ENCODE data around the gene SATB1. TPM values are rescaled to one million over a fixed set of nuclear protein-coding genes. Genes with fewer than 3 reads are reported as not detected.
A peak's percentile ranks its signal among the peaks of the same experiment; 100 is the strongest.
"Not testable (repeated sequence)": the region's sequence is repeated elsewhere in the genome, so short reads cannot be mapped to it uniquely, and the experiment has no call there.

The SATB1 gene
- 67.7 TPM for total RNA-seq

DNA sequence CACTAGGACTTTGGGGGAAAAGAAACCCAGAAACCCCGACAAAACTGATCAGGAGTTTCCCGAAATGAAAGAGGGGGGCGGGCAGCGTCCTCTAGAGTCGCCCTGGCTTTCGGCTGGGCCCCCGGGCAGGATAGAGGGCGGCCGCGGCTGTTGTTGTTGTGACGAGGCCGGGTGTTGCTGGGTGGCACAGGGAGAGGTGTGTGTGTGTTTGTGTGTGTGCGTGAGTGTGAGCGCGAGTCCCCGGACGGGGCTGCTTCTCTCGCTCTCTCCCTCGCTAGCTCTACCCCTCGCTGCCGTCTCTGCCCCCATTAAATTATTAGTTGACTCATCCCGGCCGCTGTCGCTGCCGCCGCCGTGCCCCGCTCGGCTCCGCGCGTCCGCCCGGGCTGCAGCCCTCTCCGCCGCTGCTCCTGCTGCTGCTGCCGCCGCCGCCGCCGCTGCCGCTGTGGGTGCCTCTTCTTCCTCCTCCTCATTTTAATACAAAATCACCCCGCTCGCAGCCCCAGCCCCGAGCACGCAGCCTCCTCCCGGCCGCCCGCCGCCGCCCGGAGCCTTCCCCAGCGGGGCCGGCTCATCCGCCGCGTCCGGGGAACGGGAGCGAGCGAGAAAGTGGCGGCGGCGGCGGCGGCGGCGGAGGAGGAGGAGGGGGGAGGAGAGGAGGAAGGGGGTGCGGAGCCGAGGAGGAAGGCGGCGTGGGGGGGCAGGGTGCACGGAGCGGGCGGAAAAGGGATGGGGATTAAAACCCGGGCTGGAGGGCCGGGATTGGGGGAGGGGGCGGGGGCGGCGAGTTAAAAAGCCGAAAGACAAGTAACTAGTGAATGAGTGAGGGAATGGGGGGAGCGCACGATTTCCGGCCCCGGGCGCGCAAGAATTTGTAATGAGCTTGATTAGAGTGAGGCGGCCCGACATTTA is at the start of gene SATB1:
SATB1 (minus strand) TSS at position 611 of the 912 bp plus-strand sequence. CDS start 4,372 bp downstream, outside the sequence.
- DNase-seq (ENCODE audit: low spot score in 2 of 2): peak in 1 of 2 donors; percentile 61
- no peak for FAIRE-seq

DNA sequence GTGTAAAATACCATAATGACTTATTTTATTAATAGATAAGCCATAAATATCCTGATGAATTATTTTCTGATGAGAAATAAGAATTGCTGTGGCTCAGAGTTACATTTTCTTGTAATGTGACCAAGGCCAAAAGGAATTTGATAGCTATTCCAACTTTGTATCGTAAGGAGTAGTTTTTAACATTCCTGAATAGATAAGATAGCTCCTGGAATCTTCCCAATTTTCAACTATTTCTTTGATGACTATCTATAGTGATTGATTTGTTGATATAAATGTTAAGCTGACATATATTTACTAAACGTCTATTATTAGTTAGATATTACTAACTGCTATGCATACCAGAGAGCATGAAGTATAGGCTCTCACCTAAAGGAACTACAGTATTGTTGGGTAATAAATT is 49.1 kb upstream of the SATB1 start:
- no peak for DNase-seq (ENCODE audit: low spot score in 2 of 2)
- FAIRE-seq: no peak

DNA sequence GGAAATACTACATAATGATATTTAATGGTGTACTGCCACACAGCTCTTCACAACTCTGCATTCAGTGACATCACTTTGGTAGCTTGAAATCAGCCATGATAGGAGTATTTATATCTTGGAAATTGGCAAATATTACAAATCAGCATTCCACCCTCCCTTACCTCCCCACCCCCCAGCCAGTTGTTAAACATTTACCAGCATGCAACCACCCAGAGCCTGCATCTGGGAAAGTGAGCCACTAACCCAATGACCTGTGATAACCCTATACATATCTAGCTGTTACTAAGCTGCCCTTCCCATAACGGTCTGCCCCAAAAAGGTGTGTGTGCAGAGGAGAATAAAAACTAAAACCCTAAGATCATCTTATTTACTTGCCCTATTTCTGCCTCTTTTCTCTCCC is 44.6 kb upstream of the SATB1 start:
- FAIRE-seq (no peak), DNase-seq (ENCODE audit: low spot score in 2 of 2) (no peak)

DNA sequence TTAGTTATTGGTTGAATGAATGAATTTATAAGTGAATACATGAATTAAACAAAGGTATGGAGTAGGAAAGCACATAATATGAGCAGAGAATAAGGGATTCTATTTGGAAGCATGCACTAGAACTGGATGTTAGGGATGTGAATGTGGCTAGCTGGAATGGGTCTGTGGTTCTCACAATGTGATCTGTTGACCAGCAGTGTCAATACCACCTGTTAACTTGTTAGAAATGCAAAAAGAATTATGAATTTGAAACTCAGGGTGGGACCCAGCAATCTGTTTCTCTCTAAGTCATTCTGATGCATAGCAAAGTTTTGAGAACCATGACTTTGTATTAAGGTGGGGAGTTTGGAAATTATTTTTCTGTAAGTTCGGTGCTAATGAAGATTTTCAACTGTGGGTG is 41.0 kb upstream of the SATB1 start:
- FAIRE-seq (no peak), DNase-seq (ENCODE audit: low spot score in 2 of 2) (no peak)

DNA sequence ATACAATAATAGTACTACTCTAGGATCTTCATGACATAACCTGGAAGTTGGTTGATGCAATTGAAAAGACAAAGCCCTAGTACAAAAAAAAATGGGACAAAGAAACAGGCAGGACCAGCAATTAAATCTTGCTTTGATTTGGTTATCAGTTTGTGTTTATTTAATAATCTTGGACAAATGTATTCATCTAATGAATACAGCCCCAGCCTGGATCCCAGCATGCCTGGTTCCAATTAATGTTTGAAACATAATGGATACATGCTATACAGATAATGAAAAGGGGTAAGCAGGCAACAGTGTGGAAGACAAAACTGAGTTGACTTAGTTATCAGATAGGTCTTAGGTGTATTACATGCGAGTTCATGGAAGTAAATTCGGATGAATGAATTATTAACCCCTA is 29.6 kb upstream of the SATB1 start:
- FAIRE-seq: no peak
- no peak for DNase-seq (ENCODE audit: low spot score in 2 of 2)

DNA sequence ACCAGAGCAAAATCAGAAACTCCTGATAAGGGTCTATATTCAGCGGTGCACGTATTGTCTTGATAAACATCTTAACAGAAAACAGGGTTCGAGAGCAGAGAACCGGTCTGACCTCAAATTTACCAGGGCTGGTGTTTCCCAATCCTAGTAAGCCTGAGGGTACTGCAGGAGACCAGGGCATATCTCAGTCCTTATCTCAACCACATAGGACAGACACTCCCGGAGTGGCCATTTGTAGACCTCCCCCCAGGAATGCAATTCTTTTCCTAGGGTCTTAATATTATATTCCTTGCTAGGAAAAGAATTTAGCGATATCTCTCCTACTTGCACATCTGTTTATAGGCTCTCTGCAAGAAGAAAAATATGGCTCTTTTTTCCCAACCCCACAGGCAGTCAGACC is 24.5 kb upstream of the SATB1 start:
- not testable (repeated sequence) for FAIRE-seq; DNase-seq (ENCODE audit: low spot score in 2 of 2)

DNA sequence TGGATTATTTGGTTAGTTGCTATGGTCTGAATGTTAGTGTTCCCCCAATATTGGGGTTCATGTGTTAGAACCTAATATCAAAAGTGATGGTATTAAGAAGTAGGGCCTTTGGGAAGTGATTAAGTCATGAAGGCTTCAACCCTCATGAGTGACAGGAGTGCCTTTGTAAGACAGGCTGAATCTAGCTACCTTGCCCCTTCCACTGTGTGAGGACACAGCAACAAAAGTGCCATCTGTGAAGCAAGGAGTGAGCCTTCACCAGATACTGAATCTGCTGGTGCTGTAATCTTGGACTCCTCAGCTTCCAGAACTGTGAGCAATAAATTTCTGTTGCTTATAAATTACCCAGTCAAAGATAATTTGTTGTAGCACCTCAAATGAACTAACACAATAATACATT is 22.6 kb upstream of the SATB1 start:
- DNase-seq (ENCODE audit: low spot score in 2 of 2): no peak
- no peak for FAIRE-seq

DNA sequence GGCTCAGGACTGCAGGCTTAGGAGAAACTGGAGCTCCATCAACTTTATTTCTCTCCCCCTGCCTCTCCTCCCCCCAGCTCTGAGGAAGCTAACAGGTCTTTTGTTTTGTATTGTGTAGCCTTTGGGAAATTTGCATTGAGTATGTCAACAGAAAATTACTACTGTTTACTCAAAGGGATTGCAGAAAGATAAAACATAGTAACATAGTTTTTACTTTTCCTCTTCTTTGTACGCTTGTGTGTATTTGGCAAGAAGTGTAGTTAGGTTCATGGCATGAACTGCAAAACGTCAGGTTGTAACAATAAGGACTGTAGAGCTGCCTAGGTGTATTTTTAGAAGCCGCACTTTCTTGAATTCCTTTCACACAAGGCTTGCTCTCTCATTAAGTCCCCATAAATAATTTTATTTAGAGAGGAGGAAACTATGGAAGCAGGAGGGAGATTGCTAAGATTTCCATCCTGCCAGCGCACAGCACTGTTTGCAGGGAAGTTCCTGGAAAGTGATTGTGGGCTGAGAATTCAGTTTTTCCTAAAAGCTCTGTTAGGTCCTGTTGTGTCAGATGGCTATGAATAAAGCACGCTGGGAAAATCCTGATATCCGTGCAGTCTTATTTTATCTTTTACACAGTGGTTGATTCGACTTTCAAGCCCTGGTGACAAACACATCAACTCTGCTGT is 21.1 kb upstream of the SATB1 start:
- no peak for FAIRE-seq
- no peak for DNase-seq (ENCODE audit: low spot score in 2 of 2)

DNA sequence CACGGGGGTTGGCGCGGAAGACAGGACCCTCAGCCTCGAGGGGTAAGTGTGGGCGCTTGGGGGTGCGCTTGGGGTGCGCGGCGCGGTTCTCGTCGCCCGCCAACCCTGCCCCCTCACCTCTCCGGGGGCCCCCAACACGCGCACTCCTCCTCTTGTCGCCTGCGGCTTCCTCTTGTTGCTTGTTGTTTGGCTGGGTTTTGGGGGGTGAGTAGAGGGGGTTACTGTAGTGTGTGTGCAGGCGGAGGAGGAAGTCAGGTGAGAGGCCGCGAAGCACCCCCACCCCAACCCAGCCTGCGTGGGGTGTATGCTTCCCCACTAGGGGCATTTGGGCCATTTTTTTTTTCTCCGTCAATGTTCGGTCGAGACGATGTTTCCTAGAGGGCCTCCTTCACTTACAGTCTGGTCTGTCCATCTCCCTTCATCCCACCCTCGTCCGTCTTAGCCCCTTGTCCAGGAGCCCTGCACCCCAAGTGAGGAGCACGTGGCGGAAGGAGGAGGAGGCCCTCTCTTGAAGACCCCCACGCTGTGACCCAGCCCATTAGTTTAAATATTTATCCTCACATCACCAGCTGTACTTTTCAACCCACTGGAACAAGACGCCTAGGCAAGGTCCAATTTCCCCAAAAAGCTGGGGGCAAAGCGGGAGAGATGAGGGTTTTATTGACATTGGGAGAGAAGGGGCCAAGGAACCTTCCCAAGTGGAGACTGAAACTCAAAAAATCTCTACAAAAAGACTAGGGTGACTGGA is 20.4 kb upstream of the SATB1 start:
- FAIRE-seq: no peak
- DNase-seq (ENCODE audit: low spot score in 2 of 2): peak in 1 of 2 donors; percentile 35

DNA sequence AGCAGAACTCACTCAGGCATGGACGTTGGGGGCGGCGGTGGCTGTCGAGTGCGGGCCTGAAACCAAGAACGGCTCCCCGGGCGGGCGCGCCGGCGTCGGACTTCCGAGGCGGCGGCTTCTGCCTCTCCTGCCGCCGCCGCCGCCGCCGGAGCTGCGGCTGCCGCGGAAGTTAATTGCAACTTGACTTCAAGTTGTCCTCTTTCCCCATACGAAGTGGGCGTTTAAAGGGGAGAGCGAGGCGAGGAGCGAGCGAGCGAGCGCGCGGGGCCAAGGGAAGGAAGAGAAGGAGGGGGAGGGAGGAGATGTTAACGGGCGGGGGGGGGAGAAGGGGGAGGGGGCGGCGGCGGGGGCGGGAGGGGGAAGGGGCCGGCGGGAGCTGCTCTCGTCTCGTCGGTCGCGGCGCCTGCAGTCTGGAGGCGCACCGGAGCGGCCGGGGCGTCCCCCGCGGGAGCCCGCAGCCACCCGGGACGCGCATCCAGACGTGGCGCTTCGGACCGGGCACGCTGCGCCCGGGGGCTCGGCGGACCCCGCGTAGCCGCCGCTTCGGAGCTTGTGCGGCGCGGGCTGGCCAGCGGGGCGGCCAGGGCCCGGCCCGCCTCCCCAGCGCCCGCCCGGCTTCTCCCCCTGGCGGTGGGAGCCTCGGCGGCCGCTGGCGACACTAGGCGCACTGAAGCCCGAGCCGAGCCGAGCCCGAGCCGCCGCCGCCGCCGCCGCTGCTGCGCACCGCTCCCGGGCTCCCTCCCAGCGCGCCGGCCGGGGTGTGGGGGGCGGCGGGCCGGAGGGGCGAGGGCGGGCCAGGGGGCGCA is 19.7 kb upstream of the SATB1 start:
- FAIRE-seq: no peak
- DNase-seq (ENCODE audit: low spot score in 2 of 2): peak; percentile 74 to 83

DNA sequence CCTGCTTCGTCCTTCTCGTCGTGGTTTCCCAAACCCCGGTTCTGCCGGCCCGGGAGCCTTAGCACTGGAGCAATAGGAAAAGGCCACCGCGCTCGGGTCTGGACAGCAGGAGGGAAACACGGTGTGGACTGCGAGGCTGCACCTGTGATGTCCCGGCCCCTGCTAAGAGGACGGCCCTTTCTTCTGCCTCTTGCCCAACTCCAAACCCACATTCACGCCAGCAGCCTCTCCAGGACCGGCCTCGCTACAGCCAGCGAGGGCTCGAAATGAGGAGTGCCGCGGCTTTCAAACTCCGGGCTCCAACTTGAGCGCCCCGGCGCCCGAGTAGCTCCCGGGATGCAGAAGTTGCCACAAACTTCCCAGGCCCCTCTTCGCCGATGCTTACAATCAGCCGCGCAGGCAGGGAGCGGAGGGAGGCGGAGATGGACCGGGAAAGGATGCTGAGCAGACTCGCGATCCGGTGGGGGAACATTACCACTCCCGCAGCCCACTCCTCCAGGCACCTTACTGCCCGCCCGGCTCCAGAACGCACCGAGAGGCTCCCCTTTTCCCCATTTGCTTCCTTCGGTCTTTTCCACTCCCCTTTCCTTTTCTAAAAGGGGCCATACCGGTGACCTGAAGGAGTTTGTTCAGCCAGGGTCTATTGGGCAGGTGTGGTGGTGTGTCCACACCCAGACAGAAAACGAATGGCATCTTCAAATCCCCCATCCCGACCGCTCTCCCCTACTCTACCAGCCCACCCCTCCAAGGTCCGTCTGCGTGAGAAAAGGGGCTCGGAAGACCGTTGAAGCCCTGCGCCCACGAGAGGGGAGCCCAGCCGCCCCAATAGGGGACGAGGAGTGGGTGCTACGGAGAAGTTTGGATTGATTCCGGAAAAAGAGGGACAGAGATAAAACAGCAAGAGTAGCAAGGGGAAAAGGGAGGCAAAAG is 18.8 kb upstream of the SATB1 start:
- FAIRE-seq: no peak

DNA sequence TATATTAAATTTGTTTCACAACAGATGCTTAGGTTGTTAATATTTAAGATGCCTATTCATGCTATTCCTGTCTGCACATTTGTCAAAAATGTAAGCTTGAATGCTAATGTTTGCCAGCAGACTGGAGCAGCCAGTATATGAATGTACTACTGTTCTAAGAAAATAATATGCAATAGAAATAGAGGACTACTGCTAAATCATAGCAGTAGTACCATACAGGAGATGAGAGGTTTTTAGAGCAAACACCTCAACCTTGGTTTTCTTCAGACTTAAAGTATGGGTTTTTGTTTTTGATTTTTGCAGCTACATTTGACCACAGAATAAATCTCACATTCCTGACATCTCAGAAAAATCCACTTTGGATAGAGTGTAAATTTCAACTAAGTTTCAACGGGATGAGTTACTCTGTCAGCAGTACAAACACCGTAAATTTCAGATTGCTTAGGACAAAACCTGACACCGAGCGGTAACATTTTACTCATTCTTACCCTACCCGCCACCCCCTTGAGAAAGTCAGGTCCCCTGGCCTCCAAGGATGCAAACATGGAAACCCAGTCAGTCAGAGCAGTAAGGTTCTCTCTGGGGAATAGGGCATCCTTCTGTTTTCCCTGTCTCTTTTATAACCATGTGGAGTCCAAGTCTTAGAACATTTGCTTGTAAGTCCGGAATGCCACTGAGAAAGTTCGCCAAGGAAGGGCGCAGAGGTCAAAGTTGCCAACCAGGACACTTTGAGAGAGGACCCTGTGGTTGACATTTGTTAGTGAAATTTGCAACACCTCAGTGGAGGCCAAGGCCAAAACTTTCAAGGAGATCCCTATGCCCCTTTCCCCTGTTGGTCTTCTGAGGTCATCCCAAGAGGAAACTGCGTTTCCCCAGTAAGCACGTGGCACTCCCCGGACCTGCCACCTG is 17.9 kb upstream of the SATB1 start:
- FAIRE-seq: no peak
- DNase-seq (ENCODE audit: low spot score in 2 of 2): no peak

More for the DNA sequence above, 18.8 kb upstream of the SATB1 start:
- DNase-seq (ENCODE audit: low spot score in 2 of 2): no peak

DNA sequence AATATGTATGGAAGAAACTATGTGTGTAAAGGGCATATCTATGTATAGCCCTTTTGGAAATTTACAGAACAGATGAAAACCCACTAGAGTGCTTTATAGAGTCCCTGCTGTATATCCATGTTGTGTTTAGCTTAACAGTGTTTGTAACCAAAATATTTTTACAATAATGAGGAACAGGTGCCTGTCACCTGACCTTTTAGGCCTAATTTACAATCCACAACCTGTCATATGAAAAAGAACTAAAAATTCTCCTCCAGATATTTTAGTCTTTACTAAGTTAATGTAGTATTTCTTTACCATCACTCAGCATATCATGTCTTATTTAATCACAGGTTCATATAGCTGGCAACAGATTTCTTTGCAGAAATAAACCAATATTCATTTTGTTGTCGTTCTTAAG is 16.4 kb upstream of the SATB1 start:
- FAIRE-seq: no peak

DNA sequence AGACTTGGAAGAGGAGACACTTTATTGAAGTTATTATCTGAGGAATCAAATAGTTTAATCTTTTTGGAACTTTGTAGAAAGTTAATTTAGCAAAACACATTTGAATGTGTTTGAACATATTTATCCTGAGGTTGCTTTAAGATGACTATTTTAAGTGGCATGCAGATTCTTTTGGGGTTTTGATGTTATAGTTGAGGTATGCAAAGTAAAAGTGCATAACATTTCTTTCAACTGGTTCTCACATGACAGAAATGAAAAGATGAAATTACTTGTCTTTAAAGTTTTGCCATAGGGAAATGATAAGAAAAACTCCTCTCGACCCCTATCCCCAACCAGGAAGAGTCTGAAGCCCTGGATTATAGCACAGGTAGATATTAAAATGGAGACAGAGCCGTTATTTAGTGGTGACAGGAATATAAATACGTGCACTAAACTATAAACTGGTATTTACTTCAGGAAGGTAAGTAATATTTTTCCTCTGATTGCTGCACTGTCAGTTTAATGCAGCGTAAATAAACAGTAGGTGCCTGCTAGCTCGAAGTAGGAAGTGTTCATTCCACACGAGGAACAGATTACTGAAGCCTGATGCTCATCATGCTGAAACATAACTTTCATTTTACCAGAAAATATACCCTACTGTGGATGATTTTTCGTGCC is 15.1 kb upstream of the SATB1 start:
- FAIRE-seq (no peak), DNase-seq (ENCODE audit: low spot score in 2 of 2) (no peak)

More for the DNA sequence above, 16.4 kb upstream of the SATB1 start:
- no peak for DNase-seq (ENCODE audit: low spot score in 2 of 2)

DNA sequence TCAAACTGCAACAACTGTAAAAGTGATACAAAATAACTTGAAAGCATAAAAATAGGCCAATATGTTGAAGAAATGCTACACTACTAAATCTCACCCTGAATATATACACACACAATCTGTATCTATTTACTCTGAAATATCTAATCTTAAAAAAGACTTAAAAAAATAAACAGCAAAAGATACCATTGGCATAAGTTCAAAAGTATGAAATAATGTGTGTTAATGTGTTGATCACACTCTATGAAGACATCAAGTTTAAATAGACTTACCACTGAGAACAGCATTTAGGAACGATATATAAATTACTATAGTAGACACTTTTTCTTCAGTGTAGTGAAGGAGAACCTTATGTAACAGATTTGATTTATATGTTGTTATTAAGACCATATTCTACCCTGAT is 14.1 kb upstream of the SATB1 start:
- no peak for FAIRE-seq
- no peak for DNase-seq (ENCODE audit: low spot score in 2 of 2)

DNA sequence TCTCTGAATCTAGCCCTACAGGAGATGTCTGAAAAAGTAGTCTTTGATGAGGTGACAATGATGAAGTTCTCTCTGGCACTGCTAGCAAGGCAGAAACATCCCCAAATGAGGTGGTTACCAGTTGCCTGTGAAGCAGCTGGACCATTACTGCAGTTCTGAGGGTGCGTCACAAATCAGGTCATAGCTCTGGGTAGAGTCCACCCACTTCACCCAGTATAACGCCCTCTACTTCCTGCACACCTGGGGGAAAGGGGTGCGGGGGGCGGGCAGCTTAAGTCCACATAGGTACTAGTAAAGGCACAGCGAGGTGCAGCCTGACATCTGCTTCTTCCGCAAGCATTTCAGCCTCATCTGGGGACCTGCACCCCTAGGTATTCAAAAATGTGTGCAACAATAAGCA is 13.4 kb upstream of the SATB1 start:
- FAIRE-seq (no peak), DNase-seq (ENCODE audit: low spot score in 2 of 2) (no peak)

DNA sequence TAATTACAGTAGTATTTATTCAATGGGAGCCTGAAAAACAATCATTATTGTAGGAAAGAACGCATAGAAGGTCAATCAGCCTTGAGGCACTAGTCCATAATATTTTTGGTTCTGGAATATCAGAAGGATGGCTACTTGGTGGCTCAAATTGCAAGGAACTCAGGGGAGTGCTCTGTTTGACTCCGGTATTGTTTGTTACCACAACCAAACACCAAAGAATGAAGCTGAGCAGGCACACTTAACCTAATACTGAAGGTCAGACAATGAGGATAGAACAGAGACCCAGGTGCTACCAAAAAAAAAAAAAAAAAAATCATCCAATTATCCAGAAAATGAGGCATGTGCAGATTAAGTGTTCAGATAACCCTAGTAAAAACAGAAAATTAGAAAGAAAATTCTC is 11.1 kb upstream of the SATB1 start:
- DNase-seq (ENCODE audit: low spot score in 2 of 2): no peak
- no peak for FAIRE-seq

DNA sequence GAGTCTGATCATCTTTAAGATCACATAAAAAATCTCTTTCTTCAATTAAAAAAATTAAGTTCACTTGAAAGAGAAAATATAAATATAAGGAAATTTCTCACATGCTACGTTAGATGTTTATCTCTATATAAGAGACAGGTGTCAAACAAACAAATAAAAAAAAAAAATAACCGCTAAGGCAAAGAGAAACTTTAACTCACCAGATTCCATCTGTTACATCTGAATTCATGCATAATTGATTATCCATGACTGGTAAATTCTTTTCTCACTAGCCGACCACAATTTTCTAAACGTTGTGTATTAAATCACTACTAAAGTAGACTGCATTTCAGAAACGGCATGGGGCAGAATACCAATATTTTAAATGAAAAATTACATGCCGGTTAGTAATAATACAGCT is 9.6 kb upstream of the SATB1 start:
- FAIRE-seq: no peak
- no peak for DNase-seq (ENCODE audit: low spot score in 2 of 2)
